Osteocyte (in vitro differentiated cells): ENCODE data around the gene BPIFB2. TPM values are rescaled to one million over a fixed set of nuclear protein-coding genes. Genes with fewer than 3 reads are reported as not detected.

ENCODE experiments used
- DNase-seq: peaks from one replicate; pipeline ENCODE4 v3.0.0; 2021; ENCODE audit warnings: mixed read lengths; ENCODE audit not compliant: unreplicated experiment; ENCODE audit errors: extremely low spot score
- H3K27ac Mint-ChIP-seq: one replicate; pipeline ENCODE4 v1.8.0; 2021; ENCODE audit warnings: mild to moderate bottlenecking, mixed read lengths; ENCODE audit not compliant: unreplicated experiment
- H3K27me3 Mint-ChIP-seq: one replicate; pipeline ENCODE4 v1.8.0; 2021; ENCODE audit warnings: mixed read lengths; ENCODE audit not compliant: unreplicated experiment
- H3K36me3 Mint-ChIP-seq: one replicate; pipeline ENCODE4 v1.8.0; 2021; ENCODE audit warnings: mixed read lengths; ENCODE audit not compliant: unreplicated experiment
- H3K4me1 Mint-ChIP-seq: one replicate; pipeline ENCODE4 v1.8.0; 2021; ENCODE audit warnings: mixed read lengths; ENCODE audit not compliant: unreplicated experiment
- H3K4me3 Mint-ChIP-seq: one replicate; pipeline ENCODE4 v1.8.0; 2021; ENCODE audit warnings: mild to moderate bottlenecking, moderate library complexity, mixed read lengths; ENCODE audit not compliant: unreplicated experiment
- H3K9me3 Mint-ChIP-seq: one replicate; pipeline ENCODE4 v1.8.0; 2021; ENCODE audit warnings: mixed read lengths; ENCODE audit not compliant: unreplicated experiment
- total RNA-seq: library from RNA; stranded (reverse); gene quantifications from 2 replicates; pipeline ENCODE4 v1.2.1, GENCODE V29; 2021
- TF ChIP-seq, protein P1 (sequence below): fragments of 200-600 bp; sonication (generic); IDR thresholded peaks from 2 replicates; pipeline ENCODE4 v1.5.0; 2021; ENCODE audit warnings: antibody characterized with exemption, mild to moderate bottlenecking, moderate library complexity

BPIFB2 gene
- total RNA-seq, 1 donor from 2014 or later = not detected

DNA sequence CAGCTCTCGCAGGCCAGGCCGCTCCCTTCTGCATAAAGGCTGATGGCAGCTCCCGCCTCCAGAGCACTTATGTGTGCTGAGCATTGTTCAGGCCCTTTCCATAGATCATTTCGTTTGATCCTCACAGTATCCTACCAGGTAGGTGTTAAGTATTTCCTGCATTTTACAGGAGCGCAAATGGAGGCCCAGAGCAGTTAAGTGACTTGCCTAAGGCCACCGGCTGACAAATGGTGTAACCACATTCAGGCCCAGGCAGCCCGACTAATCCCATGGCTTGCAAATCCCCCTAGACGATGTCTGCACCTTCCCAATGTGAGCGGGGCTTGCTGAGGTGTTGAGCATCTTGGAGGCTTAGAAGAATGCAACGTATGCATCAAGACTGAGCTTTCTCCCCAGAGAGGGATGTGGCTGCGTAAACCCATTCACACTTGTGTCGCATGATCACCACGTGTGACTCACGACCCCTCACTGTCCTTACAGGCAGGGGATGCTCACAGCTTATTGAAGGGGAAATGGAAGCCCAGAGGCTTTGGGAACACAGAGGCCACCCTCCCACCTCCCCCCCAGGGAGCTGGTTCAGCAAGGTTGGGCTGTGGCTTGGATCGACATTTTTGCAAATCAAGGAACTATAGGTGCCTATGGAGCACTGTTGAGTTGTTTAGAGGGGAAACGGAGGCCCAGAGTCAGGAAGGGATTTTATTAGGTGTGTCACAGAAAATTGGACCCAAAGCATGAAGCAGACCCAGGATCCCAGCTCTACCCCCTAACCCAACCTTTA lies 7.0 kb downstream of the BPIFB2 start:
- DNase-seq = no peak
- Mint-ChIP-seq H3K36me3 (no peaks in the 10 kb centered on the region), H3K4me1 (no peaks in the 10 kb centered on the region), H3K9me3 (no peaks in the 10 kb centered on the region), H3K27me3 (peaks cover 6% of the 10 kb centered on the region), H3K27ac (no peak overlapping the region), H3K4me3 (no peak overlapping the region)
- TF ChIP-seq, protein P1, sequence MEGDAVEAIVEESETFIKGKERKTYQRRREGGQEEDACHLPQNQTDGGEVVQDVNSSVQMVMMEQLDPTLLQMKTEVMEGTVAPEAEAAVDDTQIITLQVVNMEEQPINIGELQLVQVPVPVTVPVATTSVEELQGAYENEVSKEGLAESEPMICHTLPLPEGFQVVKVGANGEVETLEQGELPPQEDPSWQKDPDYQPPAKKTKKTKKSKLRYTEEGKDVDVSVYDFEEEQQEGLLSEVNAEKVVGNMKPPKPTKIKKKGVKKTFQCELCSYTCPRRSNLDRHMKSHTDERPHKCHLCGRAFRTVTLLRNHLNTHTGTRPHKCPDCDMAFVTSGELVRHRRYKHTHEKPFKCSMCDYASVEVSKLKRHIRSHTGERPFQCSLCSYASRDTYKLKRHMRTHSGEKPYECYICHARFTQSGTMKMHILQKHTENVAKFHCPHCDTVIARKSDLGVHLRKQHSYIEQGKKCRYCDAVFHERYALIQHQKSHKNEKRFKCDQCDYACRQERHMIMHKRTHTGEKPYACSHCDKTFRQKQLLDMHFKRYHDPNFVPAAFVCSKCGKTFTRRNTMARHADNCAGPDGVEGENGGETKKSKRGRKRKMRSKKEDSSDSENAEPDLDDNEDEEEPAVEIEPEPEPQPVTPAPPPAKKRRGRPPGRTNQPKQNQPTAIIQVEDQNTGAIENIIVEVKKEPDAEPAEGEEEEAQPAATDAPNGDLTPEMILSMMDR = no peak

DNA sequence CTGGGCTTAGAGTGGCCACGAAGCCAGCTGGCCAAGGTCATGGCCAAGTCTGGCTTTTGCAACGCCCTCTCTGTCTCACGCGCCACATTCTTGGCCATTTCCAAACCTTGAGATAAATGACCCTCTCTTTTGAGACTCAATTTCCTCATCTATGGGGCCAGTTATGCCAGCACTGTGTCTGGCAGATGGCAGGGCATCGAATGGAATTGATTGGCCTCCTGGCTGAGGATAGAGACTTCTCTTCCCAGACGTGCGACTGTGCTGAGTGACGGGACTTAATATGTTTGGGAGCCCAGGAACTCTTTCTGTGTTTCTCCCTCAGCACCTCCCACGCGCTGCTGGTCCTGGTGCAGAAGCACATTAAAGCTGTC lies 7.6 kb downstream of the BPIFB2 start:
- H3K27me3 Mint-ChIP-seq = peaks cover 6% of the 10 kb centered on the region
- TF ChIP-seq, protein P1 = no peak
- DNase-seq = no peak
- no peaks in the 10 kb centered on the region for H3K9me3 Mint-ChIP-seq
- no peaks in the 10 kb centered on the region for H3K36me3 Mint-ChIP-seq
- no peak overlapping the region for H3K4me3 Mint-ChIP-seq
- H3K4me1 Mint-ChIP-seq = no peaks in the 10 kb centered on the region
- no peak overlapping the region for H3K27ac Mint-ChIP-seq

DNA sequence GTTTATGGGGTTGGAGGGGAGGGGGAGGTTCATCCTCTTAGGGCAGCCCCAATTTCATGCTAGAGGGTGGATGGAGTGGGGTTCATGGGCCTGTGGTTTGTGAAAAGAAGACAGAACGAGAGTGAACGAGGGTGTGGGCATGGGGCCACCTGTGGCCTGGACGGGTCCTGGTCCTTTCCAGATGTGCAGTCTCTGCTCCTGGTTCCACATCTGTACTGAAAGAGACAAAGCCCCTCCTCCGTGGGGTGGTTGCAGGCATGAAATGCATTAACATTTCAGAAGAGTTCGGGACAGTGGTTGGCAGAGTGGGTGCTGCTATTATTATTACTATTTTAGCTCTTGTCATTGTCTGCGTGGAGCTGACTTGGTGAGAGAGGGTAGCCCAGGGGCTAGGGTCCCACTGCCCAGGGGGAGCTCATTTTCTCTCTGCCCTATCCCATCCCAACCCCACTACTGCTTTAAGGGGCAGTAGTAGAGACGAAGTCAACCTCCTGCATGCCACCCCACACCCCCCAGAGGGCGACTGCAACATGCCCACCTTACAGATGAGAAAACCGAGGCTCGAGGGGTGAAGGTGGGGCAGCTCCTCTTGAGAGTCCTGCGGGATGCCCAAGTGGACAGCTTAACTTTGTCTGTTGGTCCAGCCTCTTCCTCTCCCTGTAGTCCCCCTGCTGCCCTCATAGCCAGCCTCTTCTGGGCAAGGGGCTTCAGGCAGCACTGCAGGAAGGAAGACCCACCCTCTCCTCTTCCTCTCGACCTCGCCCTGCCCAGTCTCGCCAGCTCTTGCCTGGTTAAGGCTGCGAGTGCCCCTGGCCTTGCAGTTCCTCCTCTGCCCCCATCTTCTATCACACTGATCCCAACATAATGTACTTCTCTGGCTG lies 8.4 kb downstream of the BPIFB2 start:
- TF ChIP-seq, protein P1 = no peak
- no peaks in the 10 kb centered on the region for H3K9me3 Mint-ChIP-seq
- H3K4me1 Mint-ChIP-seq = no peaks in the 10 kb centered on the region
- H3K4me3 Mint-ChIP-seq = no peak overlapping the region
- DNase-seq = no peak
- peaks cover 6% of the 10 kb centered on the region for H3K27me3 Mint-ChIP-seq
- H3K36me3 Mint-ChIP-seq = no peaks in the 10 kb centered on the region
- no peak overlapping the region for H3K27ac Mint-ChIP-seq

DNA sequence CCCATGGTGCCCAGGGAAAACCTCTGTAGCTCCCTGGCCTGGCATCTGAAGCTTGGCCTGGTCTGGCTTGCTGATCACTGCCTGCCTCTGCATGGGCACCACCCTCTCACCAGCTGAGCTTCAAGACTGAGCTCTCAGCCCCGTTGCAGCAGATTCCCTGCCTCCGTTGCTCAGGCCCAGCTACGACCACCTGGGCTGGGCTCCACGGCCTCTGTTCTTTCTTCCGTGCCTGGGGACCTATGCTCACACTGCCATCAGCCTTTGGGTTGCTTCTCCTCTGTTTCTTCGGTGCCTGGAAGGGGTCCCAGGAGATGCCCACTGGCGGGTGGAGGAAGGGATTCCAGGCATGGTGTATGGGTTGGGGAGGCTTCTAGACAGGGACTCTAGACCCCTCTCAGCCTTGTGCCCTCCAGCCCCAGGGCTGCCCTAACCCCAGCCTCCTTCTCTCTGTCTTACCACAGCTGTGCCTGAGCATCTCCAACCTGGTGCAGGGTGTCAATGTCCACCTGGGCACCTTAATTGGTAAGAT lies 9.1 kb downstream of the BPIFB2 start:
- H3K36me3 Mint-ChIP-seq = no peaks in the 10 kb centered on the region
- no peak for DNase-seq
- H3K27ac Mint-ChIP-seq = no peak overlapping the region
- TF ChIP-seq, protein P1 = no peak
- H3K4me1 Mint-ChIP-seq = no peaks in the 10 kb centered on the region
- no peak overlapping the region for H3K4me3 Mint-ChIP-seq
- peaks cover 4% of the 10 kb centered on the region for H3K27me3 Mint-ChIP-seq
- H3K9me3 Mint-ChIP-seq = no peaks in the 10 kb centered on the region

DNA sequence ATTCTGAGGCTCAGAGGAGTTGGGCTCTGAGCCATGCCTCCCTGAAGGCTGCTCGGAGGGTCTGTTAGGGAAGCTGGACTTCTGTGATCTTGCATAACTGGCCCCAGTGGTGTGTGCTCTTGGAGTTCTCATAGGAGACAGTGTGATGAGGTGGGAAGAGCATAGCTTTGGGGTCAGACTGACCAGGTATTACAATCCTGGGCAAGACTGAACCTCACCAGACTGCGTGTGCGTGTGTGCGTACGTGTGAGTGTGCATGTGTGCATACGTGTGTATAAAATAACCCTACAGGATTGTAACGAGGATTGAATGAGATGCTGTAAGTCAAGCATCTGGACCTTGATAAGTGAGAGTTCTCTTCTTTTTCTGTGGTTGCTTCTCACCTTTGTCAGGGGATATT lies 10.0 kb downstream of the BPIFB2 start:
- Mint-ChIP-seq H3K4me3 (no peak overlapping the region), H3K36me3 (no peaks in the 10 kb centered on the region), H3K4me1 (no peaks in the 10 kb centered on the region), H3K27ac (no peak overlapping the region), H3K27me3 (peaks cover 4% of the 10 kb centered on the region), H3K9me3 (no peaks in the 10 kb centered on the region)
- DNase-seq = no peak
- TF ChIP-seq, protein P1 = no peak
